ENCODE measurements around the gene ETV5.
"Not testable (repeated sequence)": the region's sequence is repeated elsewhere in the genome, so short reads cannot be mapped to it uniquely, and the experiment has no call there.

The ETV5 gene

GRCh38 chr3:186038360-186038759, 70.5 kb downstream of the ETV5 start:
- no peak overlapping the region for H3K4me2 ChIP-seq (ENCODE audit: low read length)
- peaks cover 6% of the 10 kb centered on the region for H3K9me3 ChIP-seq (replicated peaks; ENCODE audit: low read length)
- H3K9ac ChIP-seq (ENCODE audit: low read depth, low read length), result no peak overlapping the region
- no peaks in the 10 kb centered on the region for H3K4me1 ChIP-seq (ENCODE audit: control insufficient read depth, insufficient read depth, low read length)
- no peak overlapping the region for H3K4me3 ChIP-seq (ENCODE audit: low read length)
- no peaks in the 10 kb centered on the region for H3K36me3 ChIP-seq (ENCODE audit: insufficient read depth, low read length)
- peaks cover 6% of the 10 kb centered on the region for H3K27me3 ChIP-seq (ENCODE audit: control insufficient read depth, insufficient read depth, low read length)

DNA sequence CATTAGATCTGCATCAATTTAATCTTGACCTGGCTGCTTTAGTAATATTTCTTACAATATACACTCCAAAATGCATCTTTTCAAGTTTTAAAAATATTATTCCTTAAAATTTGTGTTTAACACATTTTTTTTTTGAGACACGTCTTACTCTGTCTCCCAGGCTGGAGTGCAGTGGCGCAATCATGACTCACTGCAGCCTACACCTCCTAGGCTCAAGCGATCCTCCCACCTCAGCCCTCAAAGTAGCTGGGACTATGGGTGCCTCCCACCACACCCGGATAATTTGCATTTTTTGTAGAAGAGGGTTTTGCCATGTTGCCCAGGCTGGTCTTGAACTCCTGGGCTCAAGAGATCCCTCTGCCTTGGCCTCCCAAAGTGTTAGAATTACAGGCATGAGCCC, 73.6 kb downstream of the ETV5 start:
- Histone ChIP-seq H3K9me3 (replicated peaks; ENCODE audit: low read length) (peaks cover 6% of the 10 kb centered on the region), H3K27me3 (ENCODE audit: control insufficient read depth, insufficient read depth, low read length) (peaks cover 6% of the 10 kb centered on the region), H3K36me3 (ENCODE audit: insufficient read depth, low read length) (no peaks in the 10 kb centered on the region), H3K9ac (ENCODE audit: low read depth, low read length) (no peak overlapping the region), H3K4me3 (ENCODE audit: low read length) (no peak overlapping the region), H3K4me1 (ENCODE audit: control insufficient read depth, insufficient read depth, low read length) (no peaks in the 10 kb centered on the region), H3K4me2 (ENCODE audit: low read length) (no peak overlapping the region)

DNA sequence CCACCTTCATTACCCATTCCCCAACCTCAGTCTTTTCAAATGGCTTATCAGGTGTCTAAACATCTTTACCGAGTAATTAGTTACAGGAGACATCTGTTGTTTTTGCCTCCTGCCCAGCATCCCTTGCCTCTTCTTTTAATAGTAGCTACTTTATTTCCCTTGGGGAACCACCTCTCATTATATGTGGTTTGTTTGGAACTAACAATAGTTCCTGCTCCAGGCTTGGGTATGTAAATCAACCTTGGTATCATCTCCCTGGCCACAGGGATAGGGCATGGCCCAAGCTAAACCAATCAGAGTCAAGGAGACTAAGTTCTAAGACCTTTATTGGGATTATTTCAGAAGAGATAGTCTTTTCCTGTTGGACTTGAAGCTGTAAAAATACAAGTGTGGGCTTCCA, 76.6 kb downstream of the ETV5 start:
- Histone ChIP-seq H3K4me3 (ENCODE audit: low read length) (no peak overlapping the region), H3K9ac (ENCODE audit: low read depth, low read length) (no peak overlapping the region), H3K9me3 (replicated peaks; ENCODE audit: low read length) (no peaks in the 10 kb centered on the region), H3K36me3 (ENCODE audit: insufficient read depth, low read length) (no peaks in the 10 kb centered on the region), H3K4me2 (ENCODE audit: low read length) (no peak overlapping the region), H3K4me1 (ENCODE audit: control insufficient read depth, insufficient read depth, low read length) (no peaks in the 10 kb centered on the region), H3K27me3 (ENCODE audit: control insufficient read depth, insufficient read depth, low read length) (peaks cover 6% of the 10 kb centered on the region)

GRCh38 chr3:186025993-186026392, 82.9 kb downstream of the ETV5 start:
- not testable (repeated sequence) for H3K4me2 ChIP-seq (ENCODE audit: low read length); H3K27me3 ChIP-seq (ENCODE audit: control insufficient read depth, insufficient read depth, low read length); H3K4me3 ChIP-seq (ENCODE audit: low read length); H3K9ac ChIP-seq (ENCODE audit: low read depth, low read length); H3K9me3 ChIP-seq (replicated peaks; ENCODE audit: low read length); H3K36me3 ChIP-seq (ENCODE audit: insufficient read depth, low read length)
- H3K4me1 ChIP-seq (ENCODE audit: control insufficient read depth, insufficient read depth, low read length), result peaks cover 13% of the 10 kb centered on the region

DNA sequence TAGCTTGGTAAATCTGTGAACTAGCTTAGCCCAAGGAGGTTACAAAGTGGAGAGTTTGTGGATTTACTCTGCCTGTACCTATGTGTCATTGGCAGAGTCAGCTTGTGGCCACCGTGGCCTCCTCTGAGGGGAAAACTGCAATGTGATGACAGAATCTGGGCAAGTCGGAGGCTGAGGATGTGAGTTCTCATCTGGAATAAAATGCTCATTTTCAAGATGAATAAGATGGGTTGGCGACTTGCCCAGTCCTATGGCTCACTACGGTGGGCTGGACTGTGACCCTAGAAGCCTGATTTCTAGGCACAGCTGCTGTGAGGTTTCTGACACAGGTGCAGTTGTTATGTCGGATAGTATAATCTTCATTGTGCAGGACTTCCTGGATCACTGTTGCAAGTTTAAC, 83.7 kb downstream of the ETV5 start:
- H3K4me3 ChIP-seq (ENCODE audit: low read length), result no peak overlapping the region
- H3K36me3 ChIP-seq (ENCODE audit: insufficient read depth, low read length), result no peaks in the 10 kb centered on the region
- H3K9me3 ChIP-seq (replicated peaks; ENCODE audit: low read length), result no peaks in the 10 kb centered on the region
- H3K4me2 ChIP-seq (ENCODE audit: low read length), result no peak overlapping the region
- no peak overlapping the region for H3K9ac ChIP-seq (ENCODE audit: low read depth, low read length)
- H3K4me1 ChIP-seq (ENCODE audit: control insufficient read depth, insufficient read depth, low read length), result peaks cover 13% of the 10 kb centered on the region
- H3K27me3 ChIP-seq (ENCODE audit: control insufficient read depth, insufficient read depth, low read length), result no peaks in the 10 kb centered on the region

- H3K9me3 ChIP-seq (replicated peaks; ENCODE audit: low read length), result no peaks in the 10 kb centered on the region
- H3K4me1 ChIP-seq (ENCODE audit: control insufficient read depth, insufficient read depth, low read length), result peaks cover 13% of the 10 kb centered on the region
- H3K36me3 ChIP-seq (ENCODE audit: insufficient read depth, low read length), result no peaks in the 10 kb centered on the region
- H3K9ac ChIP-seq (ENCODE audit: low read depth, low read length), result no peak overlapping the region
- no peaks in the 10 kb centered on the region for H3K27me3 ChIP-seq (ENCODE audit: control insufficient read depth, insufficient read depth, low read length)
- no peak overlapping the region for H3K4me3 ChIP-seq (ENCODE audit: low read length)
- no peak overlapping the region for H3K4me2 ChIP-seq (ENCODE audit: low read length)
Measured at GRCh38 chr3:186024210-186024609, 84.7 kb downstream of the ETV5 start.

- Histone ChIP-seq H3K4me2 (ENCODE audit: low read length) (no peak overlapping the region), H3K27me3 (ENCODE audit: control insufficient read depth, insufficient read depth, low read length) (no peaks in the 10 kb centered on the region), H3K36me3 (ENCODE audit: insufficient read depth, low read length) (no peaks in the 10 kb centered on the region), H3K9ac (ENCODE audit: low read depth, low read length) (no peak overlapping the region), H3K9me3 (replicated peaks; ENCODE audit: low read length) (no peaks in the 10 kb centered on the region), H3K4me1 (ENCODE audit: control insufficient read depth, insufficient read depth, low read length) (peaks cover 13% of the 10 kb centered on the region), H3K4me3 (ENCODE audit: low read length) (no peak overlapping the region)
Measured at GRCh38 chr3:186022931-186023330, 86.0 kb downstream of the ETV5 start.

DNA sequence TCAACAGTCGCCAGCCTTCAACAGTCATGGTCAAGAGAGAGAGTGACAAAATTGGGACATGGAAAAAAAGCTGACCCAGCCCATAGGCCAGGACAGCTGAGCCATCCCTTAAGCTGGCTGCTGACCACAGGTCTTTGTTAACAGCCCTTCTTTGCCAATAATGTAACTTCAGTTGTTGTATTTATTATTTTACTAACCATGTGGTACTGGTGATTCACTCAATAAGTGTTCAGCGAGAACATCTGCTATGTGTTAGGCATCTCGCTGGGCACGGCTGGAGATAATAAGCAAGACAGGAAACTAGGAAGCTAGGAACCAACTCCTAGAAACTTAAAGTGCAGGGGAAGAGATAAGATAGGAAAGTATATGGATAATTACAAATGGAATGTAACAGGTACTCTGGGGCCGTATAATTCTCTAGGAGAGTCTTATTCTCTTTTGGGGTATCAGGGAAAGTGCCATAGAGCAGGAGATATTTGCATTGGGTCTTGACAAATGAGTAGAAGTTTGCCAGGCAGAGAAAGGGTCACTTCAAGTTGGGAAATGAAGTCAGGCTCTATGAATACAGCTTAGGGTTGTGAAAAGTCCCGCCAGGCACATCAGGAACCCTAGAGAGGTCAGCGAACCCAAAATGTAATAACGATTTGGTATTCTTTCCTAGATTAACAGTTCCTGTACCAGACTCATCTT, 87.1 kb downstream of the ETV5 start:
- H3K36me3 ChIP-seq (ENCODE audit: insufficient read depth, low read length), result no peaks in the 10 kb centered on the region
- H3K9ac ChIP-seq (ENCODE audit: low read depth, low read length), result no peak overlapping the region
- no peaks in the 10 kb centered on the region for H3K27me3 ChIP-seq (ENCODE audit: control insufficient read depth, insufficient read depth, low read length)
- no peaks in the 10 kb centered on the region for H3K9me3 ChIP-seq (replicated peaks; ENCODE audit: low read length)
- H3K4me1 ChIP-seq (ENCODE audit: control insufficient read depth, insufficient read depth, low read length), result peaks cover 13% of the 10 kb centered on the region
- H3K4me2 ChIP-seq (ENCODE audit: low read length), result peak overlapping the region; percentile 49
- H3K4me3 ChIP-seq (ENCODE audit: low read length), result no peak overlapping the region

DNA sequence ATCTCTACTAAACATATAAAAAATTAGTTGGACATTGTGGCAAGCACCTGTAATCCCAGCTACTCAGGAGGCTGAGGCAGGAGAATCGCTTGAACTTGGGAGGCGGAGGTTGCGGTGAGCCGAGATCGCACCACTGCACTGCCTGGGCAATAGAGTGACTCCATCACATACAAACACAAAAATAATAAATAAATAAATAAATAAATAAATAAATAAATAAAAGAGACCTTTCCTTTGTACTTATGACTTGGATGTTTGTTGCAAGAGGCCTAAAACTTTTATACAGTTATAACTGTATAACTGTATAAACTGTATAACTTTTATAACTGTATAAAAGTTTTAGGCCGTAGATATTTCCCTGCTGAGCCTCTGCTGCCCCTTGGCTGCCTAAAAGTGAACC, 87.6 kb downstream of the ETV5 start:
- H3K4me2 ChIP-seq (ENCODE audit: low read length); H3K9ac ChIP-seq (ENCODE audit: low read depth, low read length); H3K27me3 ChIP-seq (ENCODE audit: control insufficient read depth, insufficient read depth, low read length); H3K36me3 ChIP-seq (ENCODE audit: insufficient read depth, low read length); H3K4me3 ChIP-seq (ENCODE audit: low read length); H3K9me3 ChIP-seq (replicated peaks; ENCODE audit: low read length): not testable (repeated sequence)
- H3K4me1 ChIP-seq (ENCODE audit: control insufficient read depth, insufficient read depth, low read length), result peaks cover 13% of the 10 kb centered on the region

DNA sequence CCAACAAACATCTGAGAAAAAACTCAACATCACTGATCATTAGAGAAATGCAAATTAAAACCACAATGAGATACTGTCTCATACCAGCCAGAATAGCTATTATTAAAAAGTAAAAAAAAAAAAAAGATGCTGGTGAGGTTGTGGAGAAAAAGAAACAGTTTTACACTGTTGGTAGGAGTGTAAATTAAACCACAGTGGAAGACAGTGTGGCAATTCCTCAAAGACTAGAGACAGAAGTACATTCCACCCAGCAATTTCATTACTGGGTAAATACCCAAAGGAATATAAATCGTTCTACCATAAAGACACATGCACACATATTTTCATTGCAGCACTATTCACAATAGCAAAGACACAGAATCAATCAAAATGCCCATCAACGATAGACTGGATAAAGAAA, 89.6 kb downstream of the ETV5 start:
- not testable (repeated sequence) for H3K4me2 ChIP-seq (ENCODE audit: low read length); H3K9ac ChIP-seq (ENCODE audit: low read depth, low read length); H3K27me3 ChIP-seq (ENCODE audit: control insufficient read depth, insufficient read depth, low read length); H3K36me3 ChIP-seq (ENCODE audit: insufficient read depth, low read length); H3K4me3 ChIP-seq (ENCODE audit: low read length)
- peaks cover 13% of the 10 kb centered on the region for H3K4me1 ChIP-seq (ENCODE audit: control insufficient read depth, insufficient read depth, low read length)
- peaks cover 10% of the 10 kb centered on the region for H3K9me3 ChIP-seq (replicated peaks; ENCODE audit: low read length)

DNA sequence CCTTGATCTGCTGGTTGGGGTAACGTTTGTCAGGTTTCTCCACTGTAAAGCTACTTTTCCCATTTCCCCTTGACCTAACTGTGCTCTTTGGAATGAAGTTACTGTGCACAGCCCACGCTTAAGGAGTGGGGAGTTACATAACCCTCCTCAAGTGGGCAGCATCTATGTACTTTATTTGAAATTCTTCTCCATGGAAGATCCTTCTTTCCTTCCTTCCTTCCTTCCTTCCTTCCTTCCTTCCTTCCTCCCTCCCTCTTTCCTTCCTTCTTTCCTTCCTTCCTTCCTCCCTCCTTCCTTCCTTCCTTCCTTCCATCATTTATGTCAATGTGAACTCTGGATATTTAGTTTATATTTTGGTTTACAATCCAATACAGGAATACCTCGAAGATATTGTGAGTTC, 94.0 kb downstream of the ETV5 start:
- Histone ChIP-seq H3K9me3 (replicated peaks; ENCODE audit: low read length) (peaks cover 10% of the 10 kb centered on the region), H3K27me3 (ENCODE audit: control insufficient read depth, insufficient read depth, low read length) (peaks cover 10% of the 10 kb centered on the region), H3K4me2 (ENCODE audit: low read length) (no peak overlapping the region), H3K36me3 (ENCODE audit: insufficient read depth, low read length) (no peaks in the 10 kb centered on the region), H3K9ac (ENCODE audit: low read depth, low read length) (no peak overlapping the region), H3K4me1 (ENCODE audit: control insufficient read depth, insufficient read depth, low read length) (no peaks in the 10 kb centered on the region), H3K4me3 (ENCODE audit: low read length) (no peak overlapping the region)

GRCh38 chr3:186013312-186013711, 95.6 kb downstream of the ETV5 start:
- Histone ChIP-seq H3K4me2 (ENCODE audit: low read length) (no peak overlapping the region), H3K4me1 (ENCODE audit: control insufficient read depth, insufficient read depth, low read length) (no peaks in the 10 kb centered on the region), H3K27me3 (ENCODE audit: control insufficient read depth, insufficient read depth, low read length) (peaks cover 10% of the 10 kb centered on the region), H3K4me3 (ENCODE audit: low read length) (no peak overlapping the region), H3K36me3 (ENCODE audit: insufficient read depth, low read length) (no peaks in the 10 kb centered on the region), H3K9ac (ENCODE audit: low read depth, low read length) (no peak overlapping the region), H3K9me3 (replicated peaks; ENCODE audit: low read length) (peaks cover 10% of the 10 kb centered on the region)
